Measurements from ENCODE around the gene HELZ. TPM values are rescaled to one million over a fixed set of nuclear protein-coding genes. Genes with fewer than 3 reads are reported as not detected.

HELZ gene
- total RNA-seq, 1 experiment from 2014 or later, result 49.8 TPM

DNA sequence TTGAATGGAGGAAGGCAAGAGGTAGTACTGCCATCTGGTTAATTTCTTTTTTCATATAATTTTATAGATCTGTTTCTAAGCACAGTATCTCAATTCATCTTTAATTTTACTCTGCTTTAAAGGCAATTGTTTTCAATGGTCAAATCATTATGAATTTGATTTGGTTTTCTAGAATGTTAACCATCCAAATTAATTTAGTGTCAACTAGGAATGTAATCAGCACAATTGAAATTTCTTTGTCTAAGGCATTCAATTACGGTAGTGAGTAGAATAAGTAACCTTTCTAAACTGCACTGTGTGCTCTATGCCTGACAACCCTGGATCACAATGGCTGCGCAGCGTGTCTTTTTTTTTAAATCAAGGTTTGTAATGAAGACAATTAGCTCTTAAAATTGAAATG lies 156.4 kb downstream of the HELZ start:
- H3K9me3 Mint-ChIP-seq, result peaks cover 3 to 7% of the 10 kb centered on the region in 2 experiments; a peak in 1 of 5 replicates
- Histone ChIP-seq H2BK120ac (ENCODE audit: low read depth, low read length, poor library complexity, severe bottlenecking) (no peak overlapping the region), H2BK12ac (ENCODE audit: insufficient read length, low read depth, low read length) (no peak overlapping the region), H3K9ac (ENCODE audit: extremely low read depth, insufficient read length, low read length) (no peak overlapping the region), H4K20me1 (ENCODE audit: control insufficient read depth, insufficient read depth, insufficient read length) (no peaks in the 10 kb centered on the region), H3K23me2 (ENCODE audit: insufficient read length, low read depth, low read length, poor library complexity, severe bottlenecking) (no peaks in the 10 kb centered on the region), H2BK20ac (ENCODE audit: low read depth, low read length, poor library complexity, severe bottlenecking) (no peak overlapping the region), H4K8ac (replicated peaks; ENCODE audit: insufficient read length, low read depth, low read length) (no peak overlapping the region), H3K4me2 (ENCODE audit: insufficient read depth, insufficient read length, low read length) (no peak overlapping the region), H3K56ac (ENCODE audit: insufficient read length, low read depth, low read length) (no peak overlapping the region), H3K9me3 (ENCODE audit: control insufficient read depth, low read depth, low read length) (no peaks in the 10 kb centered on the region), H2AFZ (ENCODE audit: low read length) (no peak overlapping the region), H3K79me2 (ENCODE audit: insufficient read depth, low read length) (no peaks in the 10 kb centered on the region), H3K18ac (ENCODE audit: insufficient read length, low read depth, low read length) (no peak overlapping the region), H2AK5ac (ENCODE audit: insufficient read length, low read length) (no peak overlapping the region), H3K27me3 (ENCODE audit: insufficient read depth, low read length) (no peaks in the 10 kb centered on the region), H3K27ac (ENCODE audit: insufficient read length, low read depth, low read length) (no peak overlapping the region), H2BK5ac (ENCODE audit: insufficient read length, low read length) (no peak overlapping the region), H3K79me1 (ENCODE audit: insufficient read depth, low read depth, low read length, poor library complexity, severe bottlenecking) (no peaks in the 10 kb centered on the region), H3K4ac (ENCODE audit: low read depth, low read length) (no peak overlapping the region), H3K23ac (ENCODE audit: insufficient read length, low read depth, low read length) (no peak overlapping the region), H3K14ac (ENCODE audit: insufficient read depth, low read length) (no peak overlapping the region), H4K91ac (ENCODE audit: insufficient read length, low read depth, low read length) (no peak overlapping the region), H3T11ph (ENCODE audit: low read length) (no peak overlapping the region), H4K5ac (ENCODE audit: insufficient read length, low read depth, low read length) (no peak overlapping the region), H3K4me1 (ENCODE audit: insufficient read depth, low read length) (no peaks in the 10 kb centered on the region), H2BK15ac (ENCODE audit: low read depth, low read length) (no peak overlapping the region)
- no peaks in the 10 kb centered on the region for H3K27me3 Mint-ChIP-seq (ENCODE audit: low read depth)
- no peak for DNase-seq
- H3K36me3 Mint-ChIP-seq (ENCODE audit: insufficient read depth in 1 of 3, low read depth in 3 of 3), result peaks cover 11 to 28% (median 20%) of the 10 kb centered on the region in 3 experiments
- H3K4me3 Mint-ChIP-seq, result no peak overlapping the region
- no peak overlapping the region for H3K27ac Mint-ChIP-seq
- TF ChIP-seq, protein P1, sequence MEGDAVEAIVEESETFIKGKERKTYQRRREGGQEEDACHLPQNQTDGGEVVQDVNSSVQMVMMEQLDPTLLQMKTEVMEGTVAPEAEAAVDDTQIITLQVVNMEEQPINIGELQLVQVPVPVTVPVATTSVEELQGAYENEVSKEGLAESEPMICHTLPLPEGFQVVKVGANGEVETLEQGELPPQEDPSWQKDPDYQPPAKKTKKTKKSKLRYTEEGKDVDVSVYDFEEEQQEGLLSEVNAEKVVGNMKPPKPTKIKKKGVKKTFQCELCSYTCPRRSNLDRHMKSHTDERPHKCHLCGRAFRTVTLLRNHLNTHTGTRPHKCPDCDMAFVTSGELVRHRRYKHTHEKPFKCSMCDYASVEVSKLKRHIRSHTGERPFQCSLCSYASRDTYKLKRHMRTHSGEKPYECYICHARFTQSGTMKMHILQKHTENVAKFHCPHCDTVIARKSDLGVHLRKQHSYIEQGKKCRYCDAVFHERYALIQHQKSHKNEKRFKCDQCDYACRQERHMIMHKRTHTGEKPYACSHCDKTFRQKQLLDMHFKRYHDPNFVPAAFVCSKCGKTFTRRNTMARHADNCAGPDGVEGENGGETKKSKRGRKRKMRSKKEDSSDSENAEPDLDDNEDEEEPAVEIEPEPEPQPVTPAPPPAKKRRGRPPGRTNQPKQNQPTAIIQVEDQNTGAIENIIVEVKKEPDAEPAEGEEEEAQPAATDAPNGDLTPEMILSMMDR (conservative IDR thresholded peaks at IDR 0.05), result no peak
- WGBS (ENCODE audit: extremely low coverage, insufficient read length, low lambda C conversion rate), result no CpG with 5 or more reads among the region's 3 CpGs
- H3K4me1 Mint-ChIP-seq, result no peaks in the 10 kb centered on the region

Data from H9 (cell line).